NCI-H2081 (cell line): ENCODE data around the gene CSGALNACT2.

ENCODE experiments used
- DNase-seq, 2 experiments: peaks; one replicate each; lab custom pipeline; 2025; lab: John Stamatoyannopoulos, UW

The CSGALNACT2 gene

DNA sequence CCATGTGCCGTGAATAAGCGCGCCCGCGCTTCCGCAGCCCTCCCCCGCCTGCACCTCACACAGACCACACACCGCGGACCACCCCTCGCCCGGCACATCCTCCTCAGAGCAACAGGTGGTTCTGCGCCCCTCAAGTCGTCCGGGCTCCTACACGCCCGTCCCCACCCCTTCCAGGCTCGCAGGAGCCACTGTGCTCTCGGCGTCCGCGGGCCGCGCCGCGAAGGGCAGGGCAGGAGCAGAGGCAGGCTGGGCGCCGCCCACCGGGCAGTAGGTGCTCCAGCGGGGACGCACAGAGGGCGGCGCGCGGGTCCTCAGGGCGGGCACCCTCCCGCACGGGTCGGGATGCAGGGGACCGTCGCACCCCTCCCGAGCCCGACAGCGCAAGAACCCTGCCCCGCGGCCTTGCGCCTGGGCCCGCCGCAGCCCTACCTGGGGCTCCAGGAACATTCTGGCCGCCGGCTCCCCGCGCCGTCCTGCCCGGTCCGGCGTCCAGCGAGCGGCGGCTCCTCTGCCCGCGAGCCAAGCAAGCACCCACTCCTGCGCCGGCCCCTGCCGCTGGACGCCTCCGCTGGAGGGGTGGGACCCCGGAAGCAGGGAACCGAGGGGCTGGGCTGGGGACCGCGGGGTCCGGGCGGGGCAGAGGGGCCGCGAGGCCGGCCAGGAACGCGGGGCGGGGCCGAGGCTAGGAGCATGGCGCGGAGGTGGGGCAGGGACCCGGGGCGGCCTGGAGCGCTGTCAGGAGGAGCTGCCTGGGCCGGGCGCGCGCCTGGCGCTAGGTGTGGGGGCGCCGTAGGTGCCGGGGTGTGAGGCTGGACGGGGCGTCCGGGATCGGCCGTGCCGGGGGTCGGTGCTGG is 91.2 kb downstream of the CSGALNACT2 start:
- no peak for DNase-seq

DNA sequence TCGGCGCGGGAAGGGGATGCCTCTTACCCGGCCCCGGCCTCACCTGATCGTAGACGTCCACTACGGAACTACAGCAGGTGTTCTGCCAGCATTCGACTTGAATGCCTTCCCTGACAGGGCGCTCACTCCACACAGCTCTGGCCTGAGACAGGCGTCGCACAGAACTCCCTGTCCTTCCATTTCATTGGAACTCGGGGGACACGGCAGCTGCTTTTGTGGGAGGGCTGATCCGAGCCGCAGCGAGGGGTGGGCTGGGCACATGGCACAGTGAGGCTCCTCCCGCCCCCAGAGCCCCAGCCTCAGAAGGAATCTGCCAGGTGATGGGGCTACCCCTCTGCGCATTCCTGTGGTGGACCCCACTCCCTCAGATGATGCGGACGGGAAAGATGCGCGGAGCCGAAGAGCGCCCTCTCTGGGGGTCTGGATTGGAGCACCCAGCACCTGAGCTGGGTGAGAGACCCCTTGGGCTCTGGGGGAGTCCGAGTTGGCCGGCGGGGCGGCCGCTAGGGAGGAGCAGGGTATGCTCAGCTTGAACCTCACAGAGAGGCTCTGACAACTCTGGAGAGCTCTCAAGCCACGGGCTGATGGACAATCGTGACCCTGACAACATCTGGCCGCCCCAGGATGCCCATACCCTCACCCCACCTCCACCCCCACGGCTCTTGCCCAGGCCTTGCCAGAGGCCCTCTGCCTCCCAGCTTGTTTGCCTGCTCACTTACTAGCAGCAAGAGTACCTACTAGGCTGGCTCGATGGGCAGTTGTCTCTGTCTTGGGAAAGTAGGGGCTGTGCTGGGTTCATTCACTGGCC is 92.1 kb downstream of the CSGALNACT2 start:
- no peak for DNase-seq

DNA sequence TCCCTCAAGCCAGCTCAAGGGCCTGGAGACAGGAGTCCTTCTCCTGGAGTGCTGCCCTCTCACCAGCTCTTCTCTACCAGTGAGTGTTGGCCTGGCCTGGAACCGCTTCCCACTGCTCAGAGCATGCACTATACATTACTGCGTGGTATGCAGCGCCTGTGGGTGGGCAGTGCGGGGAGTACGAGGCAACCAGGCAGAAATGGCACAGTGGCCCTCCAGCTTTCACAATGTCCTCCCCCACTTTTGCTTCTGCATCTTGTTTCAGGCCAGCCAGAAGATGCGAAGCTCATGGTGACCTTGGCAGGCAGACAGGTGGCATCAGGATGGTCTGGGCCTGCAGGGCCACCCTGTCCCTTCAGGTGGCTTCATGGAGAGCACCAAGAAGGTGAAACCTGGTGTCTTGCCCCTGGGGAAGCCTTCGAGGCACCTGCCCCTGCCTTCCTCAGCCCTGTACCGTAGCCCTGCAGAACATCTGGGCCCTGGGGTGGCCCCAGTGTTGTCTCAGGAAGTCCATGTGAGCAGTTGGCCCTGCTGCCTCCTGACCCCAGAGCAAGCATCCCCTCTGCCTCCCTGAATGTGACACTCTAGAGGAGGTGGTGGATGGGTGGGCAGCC is 92.8 kb downstream of the CSGALNACT2 start:
- DNase-seq: no peak

DNA sequence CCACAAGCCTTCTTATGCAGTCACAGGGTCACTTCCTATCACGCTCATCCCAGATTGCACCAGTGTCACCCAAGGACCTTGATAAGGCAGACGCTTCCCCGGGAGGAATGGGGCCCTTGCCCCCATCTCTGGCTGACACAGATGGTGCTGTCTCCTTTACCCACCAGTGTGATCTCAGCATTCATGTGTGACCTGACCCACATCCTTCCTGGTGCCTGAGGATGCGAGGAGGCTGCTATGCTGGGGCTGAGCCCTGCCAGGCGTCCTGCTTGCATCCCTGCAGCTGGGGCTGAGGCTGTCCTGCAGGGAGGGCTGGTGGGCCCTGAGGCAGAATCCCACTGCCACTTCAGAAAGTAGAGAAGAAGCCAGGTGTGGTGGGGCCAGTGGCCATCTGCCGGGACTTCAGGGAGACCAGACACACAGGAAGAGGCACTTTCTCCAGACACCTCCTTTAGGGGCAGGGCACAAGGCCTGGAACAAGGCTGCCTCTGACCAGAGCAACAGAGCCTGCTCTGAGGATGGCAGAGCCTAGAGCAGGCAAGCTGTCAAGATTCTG is 93.4 kb downstream of the CSGALNACT2 start:
- no peak for DNase-seq

DNA sequence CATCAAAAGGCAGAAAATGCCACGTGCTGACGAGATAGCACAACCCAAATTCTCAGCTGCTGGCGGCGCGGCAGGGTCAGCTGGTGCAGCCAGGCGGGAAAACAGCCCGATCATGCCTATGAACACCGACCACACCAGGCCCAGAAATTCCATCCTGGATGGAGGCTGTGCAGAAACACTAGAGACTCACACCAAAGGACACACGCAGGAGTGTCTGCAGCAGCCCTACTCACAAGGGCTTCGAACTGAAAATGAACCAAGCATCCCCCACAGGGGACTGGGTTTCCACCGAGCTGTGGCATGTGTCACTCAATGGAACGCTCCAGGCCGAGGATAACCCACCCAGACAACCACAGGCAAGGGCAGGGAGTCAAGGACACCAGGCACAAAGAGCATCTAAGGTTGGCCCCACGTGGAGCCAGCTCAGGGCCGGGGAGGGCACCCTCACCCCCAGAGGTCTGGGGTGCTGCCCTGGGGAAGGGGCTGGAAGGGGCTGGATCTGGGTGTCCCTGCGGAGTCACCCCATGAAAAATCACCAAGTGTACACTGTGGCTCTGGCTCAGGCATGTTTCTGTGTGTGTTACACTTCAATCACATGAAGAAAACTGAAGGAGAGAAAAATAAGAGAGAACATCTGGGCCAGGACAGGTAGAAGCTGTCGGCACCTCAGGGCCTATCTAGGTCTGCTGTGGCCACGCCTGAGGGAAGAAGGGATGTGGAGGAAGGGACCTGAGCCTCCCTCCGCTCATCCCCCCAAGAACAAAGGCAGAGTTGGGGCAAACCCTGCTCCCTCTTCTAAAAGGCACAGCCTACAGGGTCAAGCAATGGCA is 95.6 kb downstream of the CSGALNACT2 start:
- DNase-seq: no peak

DNA sequence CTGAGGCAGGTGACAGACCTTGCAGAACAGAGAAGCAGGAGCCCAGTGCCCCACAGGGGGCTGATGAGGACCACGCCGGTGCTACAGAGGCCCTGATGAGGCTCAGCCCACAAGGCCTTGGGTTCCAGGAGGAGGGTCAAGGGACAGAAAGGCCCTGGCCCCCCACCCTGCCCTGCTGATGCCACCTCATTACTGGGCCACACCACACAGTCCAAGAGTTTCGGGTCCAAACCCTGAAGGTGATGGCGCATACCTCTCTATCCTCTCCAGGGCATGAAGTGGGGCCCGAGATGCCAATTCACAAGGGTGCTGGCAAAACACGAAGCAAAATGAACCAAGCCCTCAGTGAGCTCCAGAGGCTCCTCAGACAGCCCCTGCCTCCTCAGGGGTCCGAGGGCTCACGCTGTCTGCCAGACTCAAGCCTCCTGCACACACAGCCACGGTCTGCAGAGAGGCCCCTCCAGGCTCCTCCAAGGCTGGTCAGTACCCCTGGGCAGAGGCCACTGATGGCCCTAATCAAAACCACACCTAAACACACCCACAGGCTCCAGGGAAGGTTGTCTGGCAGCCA is 96.3 kb downstream of the CSGALNACT2 start:
- no peak for DNase-seq
